Activated CD8-positive, alpha-beta memory T cell treated with anti-CD3 and anti-CD28 coated beads, Interleukin-2, amount 50 U/mL, for 24 hours (primary cell): ENCODE measurements around the gene REM2.

Experiments used
- DNase-seq: peaks from one replicate; pipeline ENCODE4 v3.0.0-alpha.2; 2020; ENCODE audit errors: extremely low read depth

REM2 gene, protein sequence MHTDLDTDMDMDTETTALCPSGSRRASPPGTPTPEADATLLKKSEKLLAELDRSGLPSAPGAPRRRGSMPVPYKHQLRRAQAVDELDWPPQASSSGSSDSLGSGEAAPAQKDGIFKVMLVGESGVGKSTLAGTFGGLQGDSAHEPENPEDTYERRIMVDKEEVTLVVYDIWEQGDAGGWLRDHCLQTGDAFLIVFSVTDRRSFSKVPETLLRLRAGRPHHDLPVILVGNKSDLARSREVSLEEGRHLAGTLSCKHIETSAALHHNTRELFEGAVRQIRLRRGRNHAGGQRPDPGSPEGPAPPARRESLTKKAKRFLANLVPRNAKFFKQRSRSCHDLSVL

DNA sequence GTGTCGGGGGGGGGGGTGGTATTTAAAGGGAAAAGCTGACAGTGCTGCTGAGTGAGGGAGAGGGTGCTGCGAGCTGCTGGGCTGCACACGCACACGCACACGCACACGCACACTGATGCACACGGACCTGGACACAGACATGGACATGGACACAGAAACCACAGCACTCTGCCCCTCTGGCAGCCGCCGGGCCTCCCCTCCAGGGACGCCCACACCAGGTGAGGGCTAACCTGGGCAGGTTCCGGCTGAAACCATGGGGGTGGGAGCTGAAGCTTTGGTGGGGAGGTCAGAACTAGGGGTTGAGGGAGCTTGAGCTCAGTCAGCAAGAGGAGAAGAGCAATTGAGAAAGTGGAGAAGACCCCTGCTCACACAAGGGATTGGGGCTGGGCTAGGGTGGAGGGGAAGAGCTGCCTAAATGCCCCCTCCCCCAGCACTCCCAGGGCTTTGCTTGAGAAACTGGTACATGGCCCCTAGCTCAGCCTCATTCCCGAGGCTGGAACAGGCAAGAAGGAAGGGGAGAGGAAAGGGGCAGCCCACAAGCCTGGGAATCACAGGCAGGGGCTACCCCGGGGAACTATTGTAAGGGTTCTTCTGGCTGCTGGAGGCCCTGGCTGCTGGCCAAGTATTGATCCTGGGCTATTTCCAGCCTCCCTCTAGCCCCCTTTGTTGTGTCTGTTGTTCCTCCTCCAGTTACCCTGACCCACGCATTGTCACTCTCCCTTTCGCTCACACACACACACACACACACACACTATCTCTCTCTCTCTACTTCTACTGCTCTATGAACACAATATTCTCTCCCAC, at the start of gene REM2:
Gene REM2, plus strand, starts transcription at position 50 of the 804 bp plus-strand sequence. Its CDS starts 66 bp downstream, at position 116.
- DNase-seq = no peak

DNA sequence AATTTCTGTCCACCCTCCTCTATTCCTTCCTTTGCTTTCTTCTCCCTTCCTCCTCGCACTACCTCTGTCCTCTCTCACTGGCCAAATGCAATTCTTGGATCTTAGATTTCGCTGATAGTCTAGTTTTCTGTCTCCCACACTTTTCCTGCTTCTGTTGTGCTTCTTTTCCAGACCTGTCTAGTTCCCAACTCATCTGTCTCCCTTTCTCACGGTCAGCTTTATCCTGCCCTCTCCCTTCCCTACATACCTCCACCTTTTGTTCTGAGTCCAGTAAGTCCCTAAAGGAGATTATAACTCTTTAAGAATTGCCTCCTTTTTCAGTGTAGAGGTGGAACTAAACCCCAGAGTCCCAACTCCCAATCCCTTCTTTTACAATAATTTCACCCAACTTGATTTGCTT, 47.5 kb upstream of the REM2 start:
- no peak for DNase-seq

DNA sequence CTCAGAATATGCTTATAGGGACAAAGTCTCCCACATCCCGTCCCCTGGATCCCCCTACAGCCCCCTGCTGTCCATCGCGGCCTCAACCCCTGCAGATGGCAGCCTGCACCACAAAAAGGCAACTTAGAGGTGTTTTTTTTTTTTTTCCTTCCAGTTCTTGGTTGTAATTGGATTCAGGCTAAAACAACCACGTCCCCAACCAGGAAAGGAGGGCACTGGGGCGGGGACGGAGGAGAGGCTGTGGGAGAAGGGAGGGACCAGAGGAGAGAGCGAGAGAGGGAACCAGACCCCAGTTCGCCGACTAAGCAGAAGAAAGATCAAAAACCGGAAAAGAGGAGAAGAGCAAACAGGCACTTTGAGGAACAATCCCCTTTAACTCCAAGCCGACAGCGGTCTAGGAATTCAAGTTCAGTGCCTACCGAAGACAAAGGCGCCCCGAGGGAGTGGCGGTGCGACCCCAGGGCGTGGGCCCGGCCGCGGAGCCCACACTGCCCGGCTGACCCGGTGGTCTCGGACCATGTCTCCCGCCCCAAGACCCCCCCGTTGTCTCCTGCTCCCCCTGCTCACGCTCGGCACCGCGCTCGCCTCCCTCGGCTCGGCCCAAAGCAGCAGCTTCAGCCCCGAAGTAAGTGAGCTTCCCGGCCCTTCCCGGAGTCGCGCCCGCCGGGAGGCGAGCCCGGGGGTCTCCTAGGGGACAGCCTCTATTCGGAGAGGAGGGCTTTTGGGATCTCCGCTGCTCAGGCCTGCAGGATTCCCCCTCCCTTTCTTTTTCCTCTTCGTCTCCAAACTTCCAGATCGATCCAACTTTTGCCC, 46.5 kb upstream of the REM2 start, which contains the start of gene MMP14:
Gene MMP14, plus strand, starts transcription at position 285 of the 813 bp plus-strand sequence. Its CDS starts 233 bp downstream, at position 518.
- no peak for DNase-seq

DNA sequence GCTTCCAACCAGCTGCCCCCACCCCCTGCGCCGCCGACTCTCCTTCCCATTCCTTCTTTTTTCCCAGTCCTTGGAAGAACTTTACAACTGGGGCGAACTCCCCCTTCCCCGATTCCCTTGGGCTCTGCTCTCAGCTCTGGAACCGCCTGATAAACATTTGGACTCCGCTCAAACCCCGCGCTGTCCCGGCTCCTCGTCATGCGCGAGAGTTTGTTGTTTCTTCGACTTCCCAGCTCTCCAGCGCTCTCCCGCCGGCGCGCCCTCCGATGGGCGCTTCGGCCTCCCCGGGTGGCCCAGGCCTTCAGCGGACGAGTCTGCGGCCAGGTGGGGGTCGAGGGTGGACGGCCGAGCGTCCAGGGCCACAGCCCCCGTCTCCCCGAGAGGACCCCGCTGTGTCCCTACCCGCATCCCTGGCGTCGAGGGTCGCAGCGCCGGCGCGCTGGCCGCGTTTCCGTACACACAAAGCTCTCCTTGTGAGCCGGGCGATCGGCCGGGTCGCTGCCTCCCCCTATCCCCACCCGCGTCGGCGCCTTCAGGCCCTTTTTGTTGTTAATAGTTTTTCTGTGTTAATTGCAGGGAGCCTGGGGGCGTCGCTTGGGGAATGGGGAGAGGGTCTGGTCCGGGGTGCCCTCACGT, 45.8 kb upstream of the REM2 start:
- DNase-seq = no peak

- no peak for DNase-seq
These were observed 45.1 kb upstream of the REM2 start for GRCh38 chr14:22837750-22838538.

DNA sequence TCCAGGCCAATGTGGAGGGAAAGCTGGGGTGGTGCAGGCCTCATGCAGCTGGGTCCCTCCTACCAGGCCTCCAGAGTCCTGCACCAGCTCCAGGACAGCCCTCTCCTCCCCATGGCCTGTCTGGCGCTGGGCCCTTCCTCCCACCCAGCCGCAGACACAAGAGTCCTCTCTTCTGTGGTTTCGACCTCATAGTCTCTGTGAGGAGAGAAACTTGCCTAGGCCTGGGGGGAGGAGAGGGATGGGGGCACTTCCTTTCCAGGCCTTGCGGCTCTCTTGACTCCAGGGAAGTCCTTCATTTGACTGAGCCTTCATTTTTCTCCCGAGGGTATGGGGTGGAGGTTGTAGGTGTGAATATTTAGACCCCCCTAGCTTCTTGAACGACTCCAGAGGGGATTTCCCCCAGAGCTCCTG, 44.4 kb upstream of the REM2 start:
- no peak for DNase-seq

DNA sequence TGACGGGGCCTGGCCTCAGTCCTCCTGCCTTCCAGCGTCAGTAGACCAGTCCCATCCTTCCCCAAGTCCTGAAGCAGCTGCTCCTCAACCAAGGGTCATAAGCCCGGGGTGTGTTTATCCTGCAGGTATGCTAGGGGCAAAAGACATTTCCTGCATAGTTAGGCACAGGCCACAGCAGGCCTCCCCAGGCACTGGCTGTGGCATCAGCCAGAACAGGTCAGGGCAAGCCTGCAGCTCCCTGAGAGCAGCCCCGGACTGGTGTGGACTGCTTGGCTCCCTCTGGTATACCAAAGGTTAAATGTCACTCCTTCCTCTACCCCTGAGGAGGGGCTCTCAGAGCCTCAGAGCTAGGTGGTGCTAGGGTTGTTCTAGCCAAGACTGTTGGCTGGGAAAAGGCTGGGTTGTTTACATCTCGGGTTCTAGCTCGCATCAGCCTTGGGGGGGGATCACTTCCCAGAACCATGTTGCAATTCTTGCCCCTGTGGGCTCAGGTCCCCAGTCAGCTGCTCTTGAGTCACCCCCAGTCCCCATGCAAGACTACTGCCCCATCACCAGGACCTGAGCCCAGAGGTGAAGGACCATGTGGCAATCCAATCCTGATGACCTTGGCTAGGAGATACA, 43.8 kb upstream of the REM2 start:
- no peak for DNase-seq

GRCh38 chr14:22841311-22841710, 41.7 kb upstream of the REM2 start:
- no peak for DNase-seq

DNA sequence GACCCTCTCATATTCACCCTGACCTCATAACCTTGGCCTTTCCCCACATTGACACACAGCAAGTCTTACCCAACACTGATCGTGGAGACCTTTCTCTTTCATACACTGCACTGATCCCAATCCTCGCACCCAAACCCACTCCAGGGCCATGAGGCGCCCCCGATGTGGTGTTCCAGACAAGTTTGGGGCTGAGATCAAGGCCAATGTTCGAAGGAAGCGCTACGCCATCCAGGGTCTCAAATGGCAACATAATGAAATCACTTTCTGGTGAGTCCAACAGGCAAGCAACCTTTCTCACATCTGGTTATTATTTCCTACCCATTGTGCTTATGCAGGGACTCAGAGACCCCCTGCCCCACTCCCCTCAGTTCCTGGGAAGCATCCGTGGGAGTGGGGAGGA, 41.3 kb upstream of the REM2 start:
- DNase-seq = no peak

GRCh38 chr14:22842211-22843122, 40.6 kb upstream of the REM2 start:
- no peak for DNase-seq

GRCh38 chr14:22843123-22843925, 39.7 kb upstream of the REM2 start:
- DNase-seq = no peak

GRCh38 chr14:22844221-22845102, 38.6 kb upstream of the REM2 start:
- no peak for DNase-seq

DNA sequence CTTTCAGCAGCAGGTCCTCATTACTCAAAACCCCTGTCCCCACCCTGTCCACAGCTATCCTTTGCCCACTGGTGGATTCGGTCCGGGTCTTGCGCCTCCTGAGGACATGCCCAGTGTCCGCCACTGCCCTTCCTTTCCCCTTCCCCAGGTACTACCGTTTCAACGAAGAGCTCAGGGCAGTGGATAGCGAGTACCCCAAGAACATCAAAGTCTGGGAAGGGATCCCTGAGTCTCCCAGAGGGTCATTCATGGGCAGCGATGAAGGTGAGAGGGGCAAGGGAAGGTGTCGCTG, 38.0 kb upstream of the REM2 start:
- no peak for DNase-seq

DNA sequence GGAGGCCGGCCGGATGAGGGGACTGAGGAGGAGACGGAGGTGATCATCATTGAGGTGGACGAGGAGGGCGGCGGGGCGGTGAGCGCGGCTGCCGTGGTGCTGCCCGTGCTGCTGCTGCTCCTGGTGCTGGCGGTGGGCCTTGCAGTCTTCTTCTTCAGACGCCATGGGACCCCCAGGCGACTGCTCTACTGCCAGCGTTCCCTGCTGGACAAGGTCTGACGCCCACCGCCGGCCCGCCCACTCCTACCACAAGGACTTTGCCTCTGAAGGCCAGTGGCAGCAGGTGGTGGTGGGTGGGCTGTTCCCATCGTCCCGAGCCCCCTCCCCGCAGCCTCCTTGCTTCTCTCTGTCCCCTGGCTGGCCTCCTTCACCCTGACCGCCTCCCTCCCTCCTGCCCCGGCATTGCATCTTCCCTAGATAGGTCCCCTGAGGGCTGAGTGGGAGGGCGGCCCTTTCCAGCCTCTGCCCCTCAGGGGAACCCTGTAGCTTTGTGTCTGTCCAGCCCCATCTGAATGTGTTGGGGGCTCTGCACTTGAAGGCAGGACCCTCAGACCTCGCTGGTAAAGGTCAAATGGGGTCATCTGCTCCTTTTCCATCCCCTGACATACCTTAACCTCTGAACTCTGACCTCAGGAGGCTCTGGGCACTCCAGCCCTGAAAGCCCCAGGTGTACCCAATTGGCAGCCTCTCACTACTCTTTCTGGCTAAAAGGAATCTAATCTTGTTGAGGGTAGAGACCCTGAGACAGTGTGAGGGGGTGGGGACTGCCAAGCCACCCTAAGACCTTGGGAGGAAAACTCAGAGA, 37.0 kb upstream of the REM2 start:
- no peak for DNase-seq

GRCh38 chr14:22846811-22847307, 36.2 kb upstream of the REM2 start:
- no peak for DNase-seq

GRCh38 chr14:22847661-22848341, 35.2 kb upstream of the REM2 start:
- DNase-seq = no peak
